Stimulated activated CD4-positive, alpha-beta T cell treated with anti-CD3 and anti-CD28 coated beads, TNF-alpha, amount 100 ng/mL, for 24 hours (primary cell): ENCODE results near the gene UBR4.
A peak's percentile ranks its signal among the peaks of the same experiment; 100 is the strongest.

ENCODE experiments used
- DNase-seq, 3 experiments: peaks; one replicate each; pipeline ENCODE4 v3.0.0-alpha.2; 2020; ENCODE audit warnings: low read depth in 3 of 3

Gene UBR4

DNA sequence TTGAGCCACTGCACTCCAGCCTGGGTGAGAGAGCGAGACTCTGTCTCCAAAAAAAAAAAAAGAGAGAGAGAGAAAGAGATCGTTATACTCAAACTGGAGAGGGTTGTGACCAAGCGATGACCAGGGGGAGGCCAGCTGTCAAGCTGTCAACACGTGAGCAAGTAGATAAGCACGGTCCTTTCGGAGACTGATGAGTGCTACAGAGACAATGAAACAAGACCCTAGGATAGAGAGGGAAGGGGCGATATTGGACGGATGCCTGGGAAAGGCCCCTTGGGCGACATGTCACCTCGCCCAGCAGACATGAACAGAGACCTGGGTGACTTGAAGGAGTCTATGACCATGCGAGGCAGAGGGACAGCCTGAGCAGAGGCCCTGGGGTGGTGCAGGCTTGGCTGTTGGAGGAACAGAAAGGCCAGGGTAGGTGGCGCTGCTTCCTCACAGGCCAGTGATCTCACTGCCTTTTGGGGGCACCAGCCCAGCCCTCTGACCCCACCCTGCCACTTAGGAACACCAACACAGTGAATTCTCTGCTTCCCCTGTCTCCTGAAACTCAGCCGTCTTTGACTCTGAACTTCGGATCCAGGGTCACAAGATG, 152.8 kb downstream of the UBR4 start:
- DNase-seq: no peak

DNA sequence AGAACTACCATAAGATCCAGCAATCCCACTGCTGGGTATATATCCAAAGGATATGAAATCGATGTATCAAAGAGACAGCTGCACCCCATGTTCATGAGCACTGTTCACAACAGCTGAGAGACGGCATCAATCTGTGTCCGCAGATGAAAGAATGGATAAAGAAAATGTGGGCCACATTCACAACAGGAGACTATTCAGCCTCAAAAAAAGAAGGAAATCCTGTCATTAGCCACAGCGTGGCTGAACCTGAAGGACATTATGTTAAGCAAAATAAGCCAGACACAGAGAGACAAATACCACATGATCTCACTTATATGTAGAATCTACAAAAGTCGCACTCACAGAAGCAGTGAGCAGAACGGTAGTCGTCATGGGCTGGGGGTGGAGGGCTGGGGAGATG, 154.4 kb downstream of the UBR4 start:
- no peak for DNase-seq

DNA sequence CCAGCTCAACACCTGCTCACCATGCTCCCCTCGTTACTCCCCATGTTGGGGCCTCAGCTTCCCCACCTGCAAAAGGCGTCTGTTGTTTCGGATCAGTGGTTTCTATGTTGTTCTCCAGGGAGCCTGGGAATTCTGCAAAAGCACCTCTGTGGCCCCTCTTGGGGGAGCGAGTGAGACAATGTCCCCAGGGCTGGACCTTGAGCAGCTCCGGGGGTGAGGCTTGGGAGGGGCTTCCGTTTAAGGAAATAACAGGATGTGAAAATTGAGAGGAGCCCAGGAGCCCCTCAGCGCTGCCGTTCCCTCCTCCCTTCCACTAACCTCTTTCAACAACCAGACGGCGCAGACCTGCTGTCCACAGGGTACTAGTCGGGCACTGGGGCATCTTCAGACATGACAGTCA, 155.1 kb downstream of the UBR4 start:
- no peak for DNase-seq

DNA sequence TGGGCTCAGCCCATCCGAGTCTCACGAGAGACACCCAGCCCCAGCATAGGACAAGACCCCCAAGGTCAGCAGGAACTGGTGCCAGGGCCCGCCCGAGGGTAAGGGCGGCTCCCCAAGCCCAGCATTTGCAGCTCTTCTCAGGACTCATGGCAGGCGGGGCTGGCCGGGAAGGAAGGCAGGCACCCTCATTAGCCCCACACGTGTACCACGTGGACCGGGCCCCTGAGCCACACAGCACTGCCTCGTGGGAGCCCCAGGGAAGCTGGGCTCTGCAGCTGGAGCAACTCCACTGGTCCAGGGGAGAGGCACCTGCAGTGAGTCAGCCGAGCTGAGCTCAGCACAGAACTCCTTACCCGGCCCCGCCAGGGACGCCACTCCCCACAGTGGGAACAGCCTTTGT, 155.8 kb downstream of the UBR4 start:
- DNase-seq: no peak

DNA sequence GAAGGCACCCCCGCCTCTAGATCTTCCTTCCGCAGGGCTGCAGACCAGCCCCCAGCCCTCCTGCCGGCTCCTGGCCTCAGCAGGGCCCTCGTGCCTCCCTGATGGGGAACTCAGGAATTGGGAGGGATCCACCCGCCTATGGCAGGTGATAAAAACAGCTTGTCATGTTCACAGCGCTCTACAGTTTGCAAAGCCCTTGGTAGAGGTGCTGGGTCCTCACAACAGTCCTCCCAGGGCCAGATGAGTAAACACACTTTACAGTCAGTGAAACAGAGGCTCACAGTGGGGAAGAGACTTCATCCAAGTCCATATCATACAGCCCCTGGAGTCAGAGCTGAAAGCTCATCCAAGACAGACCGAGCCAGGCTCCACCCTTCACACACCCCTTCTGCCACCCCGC, 156.6 kb downstream of the UBR4 start:
- DNase-seq: no peak

- no peak for DNase-seq
These were observed 160.3 kb downstream of the UBR4 start for GRCh38 chr1:19049798-19050197.

GRCh38 chr1:19049128-19049768, 160.8 kb downstream of the UBR4 start:
- no peak for DNase-seq

GRCh38 chr1:19046972-19047731, 162.9 kb downstream of the UBR4 start:
- no peak for DNase-seq

GRCh38 chr1:19045898-19046880, 163.9 kb downstream of the UBR4 start:
- DNase-seq: no peak

- DNase-seq: no peak
These were observed 164.9 kb downstream of the UBR4 start for GRCh38 chr1:19044975-19045831.

GRCh38 chr1:19044471-19044870, 165.6 kb downstream of the UBR4 start:
- DNase-seq: no peak

DNA sequence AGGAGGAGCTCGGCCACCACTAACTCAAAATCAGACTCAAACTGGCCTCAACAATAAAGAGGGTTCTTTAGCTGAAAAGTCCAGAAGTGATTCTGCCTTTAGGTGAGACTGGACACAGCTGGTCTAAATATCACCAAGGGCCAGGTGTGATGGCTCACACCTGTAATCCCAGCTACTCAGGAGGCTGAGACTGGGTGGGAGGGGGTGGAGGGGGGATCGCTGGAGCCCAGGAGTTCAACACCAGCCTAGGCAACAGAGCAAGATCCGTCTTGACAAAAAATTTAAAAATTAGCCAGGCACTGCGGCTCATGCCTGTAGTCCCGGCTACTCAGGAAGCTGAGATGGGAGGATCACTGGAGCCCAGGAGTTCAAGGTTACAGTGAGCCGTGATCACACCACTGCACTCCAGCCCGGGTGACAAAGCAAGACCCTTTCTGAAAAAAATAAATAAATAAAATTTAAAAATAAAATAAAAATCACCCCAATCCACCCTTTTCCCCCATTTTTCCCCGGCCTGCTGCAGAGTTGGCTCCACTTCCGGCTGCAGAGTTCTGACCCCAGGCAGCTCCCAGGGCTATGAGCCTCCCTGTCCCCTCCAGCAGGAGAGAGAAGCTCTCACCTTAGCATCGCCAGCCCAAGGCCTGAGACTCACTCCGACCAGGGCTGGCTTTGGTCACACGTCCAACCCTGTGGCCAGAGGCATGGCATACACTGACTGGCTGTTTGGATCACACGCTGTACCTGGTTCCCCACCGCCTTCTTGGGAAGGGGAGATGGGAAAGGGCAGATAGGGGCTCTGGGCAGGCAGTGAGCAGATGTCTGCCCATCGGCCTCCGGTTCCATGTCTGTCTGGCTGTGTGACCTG, 166.3 kb downstream of the UBR4 start:
- DNase-seq: no peak

- DNase-seq: peak in 1 of 3 experiments; percentile 22
These were observed 167.1 kb downstream of the UBR4 start for GRCh38 chr1:19042675-19043578.

DNA sequence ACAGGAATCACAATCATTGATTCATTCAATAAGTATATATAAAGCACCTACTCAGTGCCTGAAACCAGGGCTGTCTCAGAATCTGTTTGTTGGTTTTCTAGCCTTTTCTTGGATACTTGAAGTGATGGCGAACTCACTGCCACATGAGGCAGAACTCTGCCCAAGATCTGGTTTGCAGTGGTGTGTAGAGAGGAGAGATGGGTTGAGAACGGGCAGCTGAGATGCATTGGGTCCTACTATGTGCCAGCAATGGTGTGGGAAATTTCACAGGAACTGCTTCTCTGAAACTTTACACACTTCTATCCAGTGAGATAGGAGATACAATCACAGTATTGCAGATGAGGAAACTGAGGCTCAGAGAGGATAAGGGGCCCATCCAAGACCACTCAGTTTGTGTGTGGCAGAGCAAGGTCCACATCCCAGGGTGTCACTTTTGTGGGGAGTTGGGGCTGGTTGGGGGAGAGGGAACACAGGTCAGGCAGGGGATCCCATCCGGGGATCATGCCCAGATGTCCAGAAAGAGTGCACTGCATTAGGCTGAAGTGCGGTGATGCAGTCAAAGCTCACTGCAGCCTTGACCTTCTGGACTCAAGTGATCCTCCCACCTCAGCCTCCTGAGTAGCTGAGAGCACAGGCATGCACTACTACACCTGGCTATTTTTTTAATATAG, 169.9 kb downstream of the UBR4 start:
- DNase-seq: no peak

DNA sequence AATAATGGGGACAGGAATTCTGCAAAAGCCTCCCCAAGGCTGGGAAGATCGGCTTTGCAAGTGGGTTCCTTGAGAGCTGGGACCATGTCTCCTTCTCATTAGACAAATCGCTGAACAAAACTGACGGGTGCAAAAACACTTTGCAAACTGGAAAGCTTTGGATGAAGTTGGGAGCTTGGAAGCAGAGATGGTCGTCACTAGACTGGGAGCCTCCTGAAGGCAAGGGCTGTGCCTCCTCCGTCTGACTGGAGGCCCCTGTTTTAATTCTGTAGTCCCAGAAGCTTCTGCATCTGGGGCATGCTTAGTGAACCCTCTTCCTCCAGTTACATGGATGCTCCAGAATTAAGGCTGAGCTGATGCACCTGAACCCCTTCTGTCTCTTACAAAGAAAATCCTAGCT, 171.3 kb downstream of the UBR4 start:
- DNase-seq: no peak

DNA sequence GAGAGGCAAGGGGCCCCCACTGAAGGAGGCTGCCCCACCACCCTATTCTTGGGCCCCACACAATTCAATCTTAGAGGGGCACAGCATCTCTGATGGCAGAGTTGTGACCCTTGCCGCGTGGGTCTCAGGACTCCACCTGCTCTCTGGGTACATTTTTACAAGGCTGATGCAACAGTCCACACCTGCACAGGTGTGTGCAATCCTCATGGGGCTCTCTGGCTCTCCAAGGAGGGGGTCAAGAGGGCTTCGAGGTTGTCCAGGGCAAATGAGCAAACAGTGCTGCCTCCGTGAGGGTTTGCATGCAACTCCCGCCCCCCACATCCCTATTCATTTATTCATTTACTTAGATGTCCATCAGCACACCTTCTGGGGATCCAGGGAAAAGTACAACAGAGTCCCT, 172.0 kb downstream of the UBR4 start:
- no peak for DNase-seq

- DNase-seq: no peak
These were observed 172.4 kb downstream of the UBR4 start for GRCh38 chr1:19037659-19038058.

- no peak for DNase-seq
These were observed 173.1 kb downstream of the UBR4 start for GRCh38 chr1:19036813-19037605.
